CD4-positive, alpha-beta T cell treated with Interleukin-4 for 4 hours (primary cell): ENCODE results near the gene SAMM50.

ENCODE experiments used
- DNase-seq: peaks from one replicate; pipeline ENCODE4 v3.0.0-alpha.2; 2020

SAMM50 gene

DNA sequence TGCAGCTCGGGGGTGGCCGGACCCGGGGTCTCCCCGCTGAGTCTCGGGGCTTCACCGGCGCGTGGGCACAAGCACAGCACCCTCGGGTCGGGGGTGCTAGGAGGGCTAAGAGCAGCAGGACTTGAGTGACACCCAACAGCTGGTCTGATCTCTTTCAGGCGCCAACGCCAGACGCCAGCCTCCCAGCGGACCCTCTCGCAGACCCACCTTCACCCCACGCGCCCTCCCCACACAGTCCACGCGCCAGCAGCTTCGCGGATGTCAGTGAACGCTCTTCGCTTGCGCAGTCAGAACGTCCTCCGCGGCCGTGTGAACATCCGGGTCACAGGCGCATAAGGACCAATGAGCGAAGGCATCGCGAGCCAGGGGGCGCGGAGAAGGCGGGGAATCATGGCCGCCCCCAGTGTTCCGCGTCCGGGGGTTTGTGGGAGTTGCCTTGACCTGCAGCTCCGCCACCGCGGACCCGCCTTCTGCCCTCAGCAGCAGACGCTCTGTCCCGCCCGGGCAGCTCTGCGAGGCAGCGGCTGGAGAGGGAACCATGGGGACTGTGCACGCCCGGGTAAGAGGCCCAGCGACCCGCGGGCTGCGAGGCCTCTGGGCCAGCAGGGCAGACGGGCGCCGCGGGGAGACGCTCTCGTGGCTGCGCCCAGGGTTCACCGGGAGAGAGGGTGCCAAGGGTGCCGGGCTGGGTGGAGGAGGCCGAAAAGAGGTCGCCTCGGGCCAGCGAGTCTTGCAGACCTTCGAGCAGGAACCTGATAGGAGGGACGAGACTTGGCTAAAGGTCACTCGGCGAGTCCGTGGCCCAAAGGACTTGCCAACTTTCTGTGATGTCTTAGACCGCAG lies at the start of gene SAMM50:
SAMM50 (plus strand) TSS at position 403 of the 843 bp plus-strand sequence; CDS start at position 539, 136 bp downstream.
- peak; percentile 89 for DNase-seq

GRCh38 chr22:43905681-43906080 lies 49.6 kb upstream of the SAMM50 start:
- DNase-seq: no peak

GRCh38 chr22:43909708-43910107 lies 45.5 kb upstream of the SAMM50 start:
- no peak for DNase-seq

DNA sequence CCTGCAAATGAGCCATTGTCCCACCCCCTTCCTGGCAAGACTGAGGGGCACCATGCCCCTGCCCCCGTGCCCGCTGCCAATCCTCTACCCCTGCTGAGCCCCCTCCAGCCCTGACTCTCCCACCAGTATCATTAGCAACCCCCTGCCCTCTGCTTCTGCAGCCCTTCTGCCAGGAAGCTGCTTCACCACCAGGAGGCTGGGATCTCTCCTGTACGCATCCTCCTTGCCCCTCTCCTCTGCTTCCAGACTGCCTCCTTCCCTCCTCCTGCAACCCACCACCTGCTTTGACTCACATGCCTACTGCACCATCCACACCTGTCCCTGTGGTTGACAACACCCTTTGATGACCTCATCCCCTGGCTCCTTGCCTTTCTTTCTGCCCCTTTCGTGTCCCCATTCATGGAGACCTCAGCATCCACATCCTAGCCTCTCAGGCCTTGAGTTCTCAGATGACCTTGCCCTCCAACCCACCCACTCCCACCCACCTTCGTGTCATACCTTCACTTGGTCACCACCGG lies 45.0 kb upstream of the SAMM50 start:
- no peak for DNase-seq

GRCh38 chr22:43911351-43911750 lies 43.9 kb upstream of the SAMM50 start:
- DNase-seq: no peak

- no peak for DNase-seq
Measured at GRCh38 chr22:43917521-43917920, 37.7 kb upstream of the SAMM50 start.

DNA sequence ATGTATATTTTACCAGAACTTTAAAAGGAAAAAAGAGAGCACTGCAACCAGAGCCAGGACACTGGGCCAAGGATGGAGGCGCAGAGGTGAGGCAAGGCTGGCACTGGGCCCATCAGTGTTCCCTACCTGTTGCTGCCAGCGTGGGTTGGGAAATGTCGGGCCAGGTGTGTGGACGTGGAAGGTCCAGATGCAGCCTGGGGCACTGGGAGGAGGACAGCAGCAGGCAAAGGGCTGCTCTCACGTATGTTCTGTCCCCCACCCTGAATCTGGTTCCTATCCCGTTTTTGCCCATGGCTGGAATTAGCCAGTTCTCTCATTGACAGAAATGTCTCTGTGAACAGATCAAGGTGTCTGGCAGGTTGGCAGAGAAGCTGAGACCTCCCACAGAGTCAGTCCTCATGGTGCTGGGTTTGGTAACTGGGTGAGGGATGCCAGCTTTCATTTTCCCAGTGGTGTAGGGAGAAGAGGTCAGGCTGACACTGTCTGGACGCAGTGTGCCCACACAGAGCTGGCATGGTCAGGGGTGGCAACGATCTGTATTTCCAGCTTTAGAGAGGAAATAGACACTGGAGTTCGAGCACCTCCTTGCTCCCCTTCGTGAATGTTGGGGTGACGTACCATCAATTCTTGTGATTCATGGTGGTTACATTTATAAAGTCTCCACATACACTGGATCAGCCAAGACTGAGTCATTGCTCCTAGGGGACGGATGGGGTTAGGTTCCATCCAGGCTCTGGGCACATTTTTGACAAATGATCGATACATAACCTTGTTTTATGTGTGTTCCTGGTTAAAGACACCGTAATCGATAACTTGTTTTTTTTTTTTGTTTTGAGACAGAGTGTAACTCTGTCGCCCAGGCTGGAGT lies 35.9 kb upstream of the SAMM50 start:
- DNase-seq: no peak

DNA sequence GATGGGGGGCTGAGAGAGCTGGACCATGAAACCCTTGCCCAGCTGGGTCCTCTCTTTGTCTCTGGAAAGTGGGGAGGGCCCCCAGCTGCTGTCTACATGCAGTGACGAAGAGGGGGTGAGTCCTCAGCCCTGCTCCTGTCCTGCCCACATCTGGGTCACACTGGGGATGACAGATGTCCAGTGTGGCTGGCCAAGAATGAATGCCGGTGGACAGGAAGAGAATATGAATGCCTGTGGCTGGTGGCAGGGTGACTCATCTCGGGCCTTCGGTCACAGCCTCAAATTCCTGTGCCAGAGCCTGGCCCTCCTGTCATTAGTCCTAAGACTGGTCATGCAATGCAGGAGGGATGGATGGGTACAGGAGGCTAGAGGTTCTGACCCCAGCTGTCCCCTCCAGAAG lies 33.9 kb upstream of the SAMM50 start:
- no peak for DNase-seq

DNA sequence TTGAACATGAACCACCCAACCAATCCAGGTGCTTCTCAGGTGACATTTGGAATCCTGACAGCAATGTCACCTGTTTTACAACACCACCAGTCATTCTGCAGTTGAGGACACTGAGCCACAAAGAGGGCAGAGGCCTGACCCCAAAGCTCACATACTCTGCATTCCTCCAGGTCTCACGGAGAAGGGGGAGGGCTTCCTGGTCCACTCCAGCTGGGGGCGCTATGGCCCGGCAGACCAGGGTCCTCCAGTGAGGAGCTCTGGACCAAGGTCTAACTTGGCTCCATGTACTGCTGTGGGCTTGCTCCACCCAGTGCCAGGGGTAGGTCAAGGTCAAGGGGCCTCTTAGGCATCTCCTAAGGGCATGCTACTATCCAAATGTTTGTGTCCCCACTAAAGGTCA lies 33.1 kb upstream of the SAMM50 start:
- no peak for DNase-seq

- no peak for DNase-seq
Measured at GRCh38 chr22:43923191-43923590, 32.1 kb upstream of the SAMM50 start.

DNA sequence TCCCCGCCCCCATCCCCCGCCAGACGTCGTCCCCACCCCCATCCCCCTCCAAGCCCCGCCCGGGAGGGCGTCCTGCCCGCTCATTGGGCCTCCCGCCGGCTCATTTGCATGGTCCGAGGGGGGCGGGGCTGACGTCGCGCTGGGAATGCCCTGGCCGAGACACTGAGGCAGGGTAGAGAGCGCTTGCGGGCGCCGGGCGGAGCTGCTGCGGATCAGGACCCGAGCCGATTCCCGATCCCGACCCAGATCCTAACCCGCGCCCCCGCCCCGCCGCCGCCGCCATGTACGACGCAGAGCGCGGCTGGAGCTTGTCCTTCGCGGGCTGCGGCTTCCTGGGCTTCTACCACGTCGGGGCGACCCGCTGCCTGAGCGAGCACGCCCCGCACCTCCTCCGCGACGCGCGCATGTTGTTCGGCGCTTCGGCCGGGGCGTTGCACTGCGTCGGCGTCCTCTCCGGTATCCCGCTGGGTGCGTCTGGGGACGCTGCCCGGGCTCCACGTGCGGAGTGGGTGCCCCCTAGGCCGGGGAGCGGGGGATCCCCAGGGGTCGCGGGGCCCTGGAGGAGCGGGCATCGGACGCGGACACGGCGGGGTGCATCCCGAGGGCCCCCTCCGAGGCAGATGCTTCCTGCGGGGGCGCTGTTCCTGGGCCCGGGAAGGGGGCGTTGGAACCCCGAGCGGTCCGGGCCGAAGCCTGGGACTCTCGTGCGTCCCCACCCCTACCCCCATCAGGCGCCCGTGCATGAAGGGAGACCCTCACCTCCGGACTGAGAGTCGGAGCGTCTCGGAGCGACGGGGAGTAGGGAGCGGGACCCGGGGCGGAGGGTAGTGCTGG lies 31.4 kb upstream of the SAMM50 start, which contains the start of gene PNPLA3:
PNPLA3 (plus strand) TSS at position 175 of the 834 bp plus-strand sequence; CDS start at position 282, 107 bp downstream.
- peak; percentile 63 for DNase-seq

DNA sequence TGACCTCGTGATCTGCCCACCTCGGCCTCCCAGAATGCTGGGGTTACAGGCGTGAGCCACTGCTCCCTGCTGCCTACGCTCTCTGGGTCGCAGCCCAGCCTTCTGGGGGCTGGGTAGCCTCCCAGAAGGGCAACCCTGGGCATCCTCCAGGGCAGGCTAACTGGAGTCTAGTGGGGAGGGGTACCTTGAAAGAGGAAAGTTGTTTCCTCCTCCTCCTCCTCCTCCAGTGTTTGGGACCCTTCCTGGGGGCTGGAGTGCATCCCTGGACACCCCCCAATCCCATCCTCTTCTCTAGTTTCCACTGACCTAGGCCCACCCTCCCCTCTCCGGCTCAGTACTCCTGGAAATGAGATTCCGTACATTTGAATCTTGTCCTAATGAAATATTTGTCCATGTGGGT lies 30.4 kb upstream of the SAMM50 start:
- no peak for DNase-seq

- no peak for DNase-seq
Measured at GRCh38 chr22:43925433-43926348, 29.6 kb upstream of the SAMM50 start.

DNA sequence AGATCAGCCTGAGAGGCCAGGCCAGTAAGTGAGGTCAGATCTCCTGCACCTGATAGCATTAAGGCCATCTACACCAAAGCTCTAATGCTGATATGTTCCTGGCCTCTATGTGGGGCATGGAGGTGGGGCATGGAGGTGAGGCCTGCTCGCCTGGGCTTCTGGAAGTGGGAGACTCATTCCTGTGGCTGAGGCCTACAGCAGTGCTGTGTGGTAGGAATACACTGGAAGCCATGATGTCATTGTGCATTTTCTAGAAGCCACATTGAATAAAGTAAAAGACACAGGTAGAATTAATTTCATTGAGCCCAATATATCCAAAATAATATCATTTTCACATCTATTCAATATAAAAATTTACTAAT lies 28.9 kb upstream of the SAMM50 start:
- no peak for DNase-seq

GRCh38 chr22:43928468-43928867 lies 26.8 kb upstream of the SAMM50 start:
- DNase-seq: no peak

GRCh38 chr22:43928908-43929307 lies 26.3 kb upstream of the SAMM50 start:
- no peak for DNase-seq

GRCh38 chr22:43931771-43932170 lies 23.5 kb upstream of the SAMM50 start:
- no peak for DNase-seq

DNA sequence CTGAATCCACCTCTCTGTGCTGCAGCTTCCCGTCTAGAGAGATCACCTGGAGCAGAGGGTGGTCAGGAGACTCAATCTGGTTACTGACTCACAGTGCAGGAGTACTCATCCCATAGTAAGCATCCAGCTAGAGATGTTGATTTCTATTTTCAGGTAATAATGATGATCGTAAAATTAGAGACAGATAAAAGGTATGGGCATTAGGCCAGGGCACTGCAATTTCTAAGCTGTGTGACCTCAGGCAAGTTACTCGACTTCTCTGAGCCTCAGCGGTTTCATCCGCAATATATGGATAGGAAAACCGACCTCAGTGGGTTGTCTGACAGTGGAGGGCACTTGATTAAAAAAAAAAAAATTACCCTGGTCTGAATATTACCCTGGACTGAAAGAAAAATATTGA lies 13.8 kb upstream of the SAMM50 start:
- no peak for DNase-seq

- no peak for DNase-seq
Measured at GRCh38 chr22:43944670-43945430, 10.4 kb upstream of the SAMM50 start.

GRCh38 chr22:43945632-43946383 lies 9.4 kb upstream of the SAMM50 start:
- peak; percentile 49 for DNase-seq
